ENCODE data around the gene CEP192. TPM values are rescaled to one million over a fixed set of nuclear protein-coding genes. Genes with fewer than 3 reads are reported as not detected.

Gene CEP192
- total RNA-seq, 2 donors from 2014 or later = 41.7 to 51.5 TPM

DNA sequence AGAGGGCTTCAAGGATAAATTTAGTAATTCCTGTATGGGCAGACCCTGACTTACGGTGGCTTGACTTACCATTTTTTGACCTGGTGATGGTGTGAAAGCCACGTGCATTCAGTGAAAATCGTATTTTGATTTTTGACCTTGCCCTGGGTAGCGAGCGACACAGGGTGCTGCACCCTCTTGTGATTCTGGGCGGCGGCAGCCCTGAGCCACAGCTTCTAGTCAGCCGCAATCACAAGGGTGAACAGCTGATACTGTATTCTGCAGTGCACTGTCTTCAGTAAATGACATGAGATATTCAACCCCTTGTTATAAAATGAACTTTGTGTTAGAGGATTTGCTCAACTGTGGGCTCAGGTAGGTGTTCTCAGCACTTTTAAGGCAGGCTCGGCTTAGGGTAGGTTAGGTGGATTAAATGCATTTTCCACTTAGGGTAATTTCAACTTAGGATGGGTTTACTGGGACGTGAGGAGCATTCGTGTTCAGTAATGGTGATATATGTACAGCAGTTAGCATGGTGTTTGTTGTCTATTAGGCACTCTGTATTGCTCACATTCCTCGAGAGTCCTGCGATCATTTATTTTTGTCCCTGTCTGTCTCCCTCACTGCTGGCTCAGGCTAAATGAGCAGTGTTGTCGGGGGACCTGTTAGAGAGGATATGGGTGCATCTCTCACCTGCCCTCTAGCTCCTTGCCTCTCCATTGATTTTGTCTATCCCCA is 109.9 kb downstream of the CEP192 start:
- no peak for DNase-seq (ENCODE audit: low spot score in 2 of 2)
- H3K9me3 Mint-ChIP-seq = no peaks in the 10 kb centered on the region
- peaks cover 35 to 60% of the 10 kb centered on the region in 2 donors for H3K36me3 Mint-ChIP-seq
- ATAC-seq = peak in 1 of 2 donors; percentile 24
- H3K27ac Mint-ChIP-seq = peak overlapping the region; percentile 19 to 83

DNA sequence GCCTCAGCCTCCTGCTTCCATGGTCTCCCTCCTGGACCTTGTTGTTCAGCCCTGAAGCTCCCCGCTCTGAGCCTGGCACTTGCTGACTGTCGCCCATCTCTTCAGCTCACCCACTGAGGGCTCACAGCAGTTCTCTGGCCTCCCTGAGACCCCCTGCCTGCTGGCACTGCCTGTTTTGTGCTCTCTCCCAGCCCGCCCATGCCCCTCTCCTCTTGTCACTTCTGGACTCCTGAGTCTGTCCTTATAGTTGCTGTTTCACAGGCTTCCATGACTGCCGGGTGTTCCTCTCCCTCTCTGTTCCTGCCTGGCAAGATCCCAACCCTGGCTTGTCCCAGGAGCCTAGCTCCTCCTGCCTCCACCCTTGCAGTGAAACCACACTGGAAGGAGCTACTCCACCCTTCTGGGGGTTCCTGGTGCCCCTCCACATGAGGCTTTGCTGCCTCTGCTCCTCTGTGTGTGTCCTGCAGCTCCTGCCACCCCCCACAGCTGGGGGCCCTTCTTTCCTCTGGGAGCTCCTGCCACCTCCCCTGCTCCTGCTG is 110.6 kb downstream of the CEP192 start:
- ATAC-seq (peak in 1 of 2 donors; percentile 22), DNase-seq (ENCODE audit: low spot score in 2 of 2) (no peak)
- no peaks in the 10 kb centered on the region for H3K9me3 Mint-ChIP-seq
- peak overlapping the region; percentile 19 to 83 for H3K27ac Mint-ChIP-seq
- peaks cover 37 to 60% of the 10 kb centered on the region in 2 donors for H3K36me3 Mint-ChIP-seq

DNA sequence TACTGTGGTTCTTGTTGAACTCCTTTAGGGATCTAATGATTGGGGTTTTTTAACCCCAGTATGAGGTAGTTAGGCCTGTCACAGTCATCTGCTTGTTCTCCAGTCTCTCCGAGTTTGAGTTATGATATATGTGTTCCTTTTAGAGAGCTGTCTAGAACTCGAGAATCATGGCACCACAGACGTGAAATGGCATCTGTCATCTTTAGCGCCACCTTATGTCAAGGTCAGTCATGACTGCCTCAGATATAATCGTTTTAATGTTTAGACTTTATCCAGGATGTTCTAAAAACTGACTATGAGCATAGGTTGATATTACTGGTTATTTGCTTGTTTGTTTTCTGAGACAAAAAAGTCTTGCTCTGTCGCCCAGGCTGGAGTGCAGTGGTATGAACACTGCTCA is 112.2 kb downstream of the CEP192 start:
- no peak for ATAC-seq
- H3K27ac Mint-ChIP-seq = peak overlapping the region in 1 of 2 donors; percentile 19
- peaks cover 44 to 68% of the 10 kb centered on the region in 2 donors for H3K36me3 Mint-ChIP-seq
- H3K9me3 Mint-ChIP-seq = no peaks in the 10 kb centered on the region
- no peak for DNase-seq (ENCODE audit: low spot score in 2 of 2)

DNA sequence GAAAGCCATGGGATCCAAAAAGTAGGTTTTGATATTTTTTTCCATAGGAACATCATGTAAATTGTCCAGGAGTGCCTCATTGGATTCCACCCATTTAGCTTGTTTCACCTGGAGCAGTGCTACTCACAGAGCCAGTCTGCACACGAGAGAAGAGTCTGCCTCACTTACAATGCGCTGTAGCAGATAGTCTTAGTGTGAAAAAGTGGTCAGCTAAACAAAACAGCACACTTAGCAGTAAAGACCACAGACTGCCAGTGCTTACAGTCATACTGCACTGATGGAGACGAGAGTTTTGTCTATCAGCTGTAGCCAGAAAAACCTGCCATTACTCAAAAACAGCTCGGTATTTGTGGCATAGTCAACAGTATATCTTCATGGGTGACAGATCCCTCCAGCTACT is 113.9 kb downstream of the CEP192 start:
- ATAC-seq (no peak), DNase-seq (ENCODE audit: low spot score in 2 of 2) (no peak)
- Mint-ChIP-seq H3K27ac (no peak overlapping the region), H3K9me3 (no peaks in the 10 kb centered on the region), H3K36me3 (peaks cover 42 to 77% of the 10 kb centered on the region in 2 donors)

DNA sequence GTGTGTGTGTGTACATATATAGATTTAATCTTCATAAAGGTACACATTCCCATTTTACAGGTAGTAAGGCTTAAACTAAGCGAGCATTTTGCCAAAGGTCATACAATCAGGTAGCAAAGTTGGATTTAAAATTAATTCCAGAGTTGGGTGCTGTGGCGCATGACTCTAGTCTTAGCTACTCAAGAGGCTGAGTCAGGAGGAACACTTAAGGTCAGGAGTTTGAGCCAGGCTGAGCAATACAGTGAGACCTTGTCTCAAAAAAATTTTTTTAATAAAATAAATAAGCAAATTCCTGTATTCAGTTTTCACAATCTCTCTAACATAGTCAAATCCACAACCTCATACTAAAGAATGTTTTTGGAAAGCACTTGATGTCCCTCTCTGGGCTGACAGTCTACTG is 115.9 kb downstream of the CEP192 start:
- no peaks in the 10 kb centered on the region for H3K9me3 Mint-ChIP-seq
- DNase-seq (ENCODE audit: low spot score in 2 of 2) = no peak
- no peak overlapping the region for H3K27ac Mint-ChIP-seq
- H3K36me3 Mint-ChIP-seq = peaks cover 38 to 62% of the 10 kb centered on the region in 2 donors
- no peak for ATAC-seq

DNA sequence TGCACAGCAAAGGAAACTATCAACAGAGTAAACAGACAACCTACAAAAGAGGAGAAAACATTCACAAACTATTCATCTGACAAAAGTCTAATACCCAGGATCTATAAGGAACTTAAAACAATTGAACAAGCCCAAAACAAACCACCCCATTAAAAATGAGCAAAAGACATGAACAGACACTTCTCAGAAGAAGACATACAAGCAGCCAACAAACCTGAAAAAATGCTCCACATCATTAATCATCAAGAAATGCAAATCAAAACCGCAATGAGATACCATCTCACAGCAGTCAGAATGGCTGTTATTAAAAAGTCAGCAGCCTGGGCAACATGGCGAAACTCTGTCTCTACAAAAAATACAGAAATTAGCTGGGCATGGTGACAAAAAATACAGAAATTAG is 117.2 kb downstream of the CEP192 start:
- no peaks in the 10 kb centered on the region for H3K9me3 Mint-ChIP-seq
- H3K36me3 Mint-ChIP-seq = peaks cover 26 to 50% of the 10 kb centered on the region in 2 donors
- DNase-seq (ENCODE audit: low spot score in 2 of 2) = no peak
- H3K27ac Mint-ChIP-seq = peak overlapping the region in 1 of 2 donors; percentile 42
- no peak for ATAC-seq

DNA sequence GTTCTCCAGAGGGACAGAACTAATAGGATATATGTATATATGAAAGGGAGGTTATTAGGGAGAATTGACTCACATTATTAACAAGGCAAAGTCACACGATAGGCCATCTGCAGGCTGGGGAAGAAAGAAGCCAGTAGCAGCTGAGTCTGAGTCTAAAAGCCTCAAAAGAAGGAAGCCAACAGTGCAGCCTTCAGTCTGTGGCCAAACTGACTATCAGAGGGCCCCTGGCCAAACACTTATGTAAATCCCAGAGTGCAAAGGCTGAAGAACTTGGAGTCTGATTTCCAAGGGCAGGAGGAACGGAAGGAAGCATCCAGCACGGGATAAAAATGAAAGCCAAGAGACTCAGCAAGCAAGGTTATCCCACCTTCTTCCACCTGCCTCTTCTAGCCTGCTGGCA is 119.4 kb downstream of the CEP192 start:
- peak overlapping the region in 1 of 2 donors; percentile 25 for H3K27ac Mint-ChIP-seq

DNA sequence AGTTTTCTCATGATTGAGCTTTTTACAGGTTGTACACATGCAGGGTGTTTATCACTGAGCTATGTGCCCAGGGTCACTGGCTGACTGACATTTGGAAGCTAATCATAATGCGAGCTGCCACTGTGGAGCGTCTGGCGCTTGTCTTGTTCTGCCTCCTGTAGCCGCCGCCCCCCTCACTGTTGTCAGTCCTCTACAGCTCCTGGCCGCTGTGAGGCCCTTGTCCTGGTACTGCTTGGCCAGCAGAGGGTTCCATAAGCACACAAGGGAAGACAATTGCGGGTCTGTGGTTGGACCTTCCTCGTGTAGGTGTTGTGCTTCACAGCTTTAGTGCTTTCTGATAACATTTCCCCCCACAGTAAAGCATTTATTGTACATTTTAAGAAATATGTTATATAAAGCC is 121.8 kb downstream of the CEP192 start:
- peak in 1 of 2 donors; percentile 28 for ATAC-seq
- no peak overlapping the region for H3K27ac Mint-ChIP-seq
- H3K36me3 Mint-ChIP-seq = peaks cover 18% of the 10 kb centered on the region in 2 donors
- no peaks in the 10 kb centered on the region for H3K9me3 Mint-ChIP-seq
- DNase-seq (ENCODE audit: low spot score in 2 of 2) = no peak

More for the DNA sequence above, 119.4 kb downstream of the CEP192 start:
- H3K9me3 Mint-ChIP-seq = no peaks in the 10 kb centered on the region
- ATAC-seq (peak in 1 of 2 donors; percentile 5), DNase-seq (ENCODE audit: low spot score in 2 of 2) (no peak)
- peaks cover 24 to 37% of the 10 kb centered on the region in 2 donors for H3K36me3 Mint-ChIP-seq

DNA sequence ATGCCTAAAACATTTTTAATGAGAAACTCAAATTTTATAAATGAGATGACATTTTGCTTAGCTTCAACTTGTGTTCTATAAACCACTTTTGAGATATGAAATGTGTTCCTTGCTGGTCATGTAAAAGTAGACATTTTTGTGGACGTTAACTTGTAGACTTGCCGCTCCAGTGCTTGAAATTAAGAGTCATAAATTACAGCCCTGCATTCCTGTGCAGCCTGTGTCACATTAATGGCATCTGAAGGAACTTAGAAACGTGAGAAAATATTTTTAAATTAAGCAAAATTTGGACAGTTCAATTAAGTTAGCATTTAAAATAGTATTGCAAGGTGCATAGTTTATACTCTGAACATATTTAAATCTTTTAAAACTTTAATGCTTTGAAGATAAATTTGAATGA is 129.1 kb downstream of the CEP192 start:
- no peak for ATAC-seq
- H3K27ac Mint-ChIP-seq = no peak overlapping the region
- no peaks in the 10 kb centered on the region for H3K9me3 Mint-ChIP-seq
- DNase-seq (ENCODE audit: low spot score in 2 of 2) = no peak
- peaks cover 14 to 17% of the 10 kb centered on the region in 2 donors for H3K36me3 Mint-ChIP-seq

DNA sequence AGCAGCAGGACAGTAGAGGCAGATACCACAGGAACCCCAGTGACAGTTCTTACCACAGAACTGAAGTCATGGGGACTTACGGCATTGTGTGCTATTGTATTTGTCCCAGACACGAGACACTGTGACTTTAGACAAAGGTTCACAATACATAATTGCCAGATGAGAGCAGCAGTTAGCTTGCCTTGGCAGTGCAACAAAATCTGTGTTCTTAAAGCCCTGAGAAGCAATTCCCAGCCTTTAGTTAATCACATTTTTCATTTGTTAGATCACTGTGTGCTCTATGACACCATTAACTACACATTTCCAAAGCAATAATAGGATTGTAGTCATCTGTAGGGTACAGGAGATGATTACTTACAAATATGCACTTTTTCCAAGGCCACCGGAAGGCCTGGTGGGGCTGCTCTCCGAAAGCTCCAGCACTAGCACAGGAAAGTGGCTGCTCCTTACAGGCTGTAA is 129.8 kb downstream of the CEP192 start:
- DNase-seq (ENCODE audit: low spot score in 2 of 2) (no peak), ATAC-seq (no peak)
- Mint-ChIP-seq H3K36me3 (peaks cover 10 to 14% of the 10 kb centered on the region in 2 donors), H3K9me3 (no peaks in the 10 kb centered on the region), H3K27ac (no peak overlapping the region)

DNA sequence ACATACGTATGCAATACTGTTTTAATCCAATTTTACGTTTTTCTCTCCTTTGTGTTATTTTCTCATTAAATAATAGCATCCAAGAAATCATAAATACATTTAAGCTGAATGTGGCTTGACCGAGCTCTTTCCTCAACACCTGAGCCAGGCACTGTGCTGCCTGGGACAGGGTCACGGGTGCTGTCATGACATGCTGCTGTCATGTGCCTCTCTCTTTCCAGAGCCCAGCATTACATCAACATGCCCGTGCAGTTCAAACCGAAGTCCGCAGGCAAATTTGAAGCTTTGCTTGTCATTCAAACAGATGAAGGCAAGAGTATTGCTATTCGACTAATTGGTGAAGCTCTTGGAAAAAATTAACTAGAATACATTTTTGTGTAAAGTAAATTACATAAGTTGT is 133.2 kb downstream of the CEP192 start:
- ATAC-seq = no peak
- Mint-ChIP-seq H3K27ac (no peak overlapping the region), H3K36me3 (no peaks in the 10 kb centered on the region), H3K9me3 (no peaks in the 10 kb centered on the region)
- no peak for DNase-seq (ENCODE audit: low spot score in 2 of 2)

DNA sequence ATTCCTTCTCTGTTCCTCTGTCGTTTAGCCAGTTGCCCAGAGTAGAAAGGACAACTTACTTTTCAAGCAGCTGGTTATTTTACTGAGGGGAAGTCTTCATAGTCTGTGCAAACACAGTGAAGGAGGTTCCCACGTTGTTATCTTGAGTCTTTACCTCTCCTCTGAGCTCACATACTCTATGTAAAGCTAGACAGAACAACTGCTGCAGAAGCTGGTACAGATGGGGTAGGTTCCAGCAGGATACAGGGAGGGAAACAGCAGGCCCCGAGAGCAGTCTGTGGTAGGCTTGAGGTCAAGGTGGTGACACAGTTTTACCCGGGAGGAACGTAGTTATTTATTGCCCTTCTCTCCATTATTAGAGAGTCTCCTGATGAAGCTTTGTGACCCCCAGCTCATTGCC is 134.0 kb downstream of the CEP192 start:
- no peak for ATAC-seq
- Mint-ChIP-seq H3K36me3 (peaks cover 0 to 4% of the 10 kb centered on the region in 2 donors), H3K9me3 (no peaks in the 10 kb centered on the region), H3K27ac (peak overlapping the region; percentile 65 to 87)
- no peak for DNase-seq (ENCODE audit: low spot score in 2 of 2)

DNA sequence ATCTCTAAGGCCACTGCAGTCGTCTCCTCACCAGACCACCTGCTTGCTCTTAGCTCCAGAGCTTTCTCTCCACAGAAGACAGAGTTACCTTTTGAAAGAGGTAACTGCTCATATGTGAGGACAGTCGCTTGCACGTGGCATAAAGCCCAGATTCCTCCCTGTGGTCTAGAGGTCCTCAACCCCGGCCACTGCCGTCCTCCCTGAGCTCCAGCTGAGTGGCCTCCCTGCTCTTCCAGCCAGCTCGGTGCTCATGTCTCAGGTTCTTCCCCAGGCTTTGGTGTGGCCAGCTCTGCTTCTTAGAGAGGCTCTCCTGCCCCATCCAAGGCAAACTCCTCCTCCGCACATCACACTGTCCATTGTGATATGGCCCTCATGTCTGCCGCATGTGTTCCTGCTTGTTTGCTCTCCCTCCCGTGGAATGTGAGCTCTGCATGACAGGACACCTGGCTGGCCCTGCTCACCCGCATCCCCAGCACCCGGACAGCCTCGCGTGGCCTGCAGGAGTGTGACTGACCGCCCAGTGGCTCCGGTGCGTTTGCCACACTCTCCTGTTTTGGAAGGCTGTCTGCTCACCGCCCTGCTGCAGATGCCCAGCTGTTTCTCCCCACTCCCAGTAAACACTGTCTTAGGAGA is 135.9 kb downstream of the CEP192 start:
- DNase-seq (ENCODE audit: low spot score in 2 of 2) (no peak), ATAC-seq (no peak)
- peaks cover 0 to 6% of the 10 kb centered on the region in 2 donors for H3K36me3 Mint-ChIP-seq
- peak overlapping the region; percentile 2 to 45 for H3K27ac Mint-ChIP-seq
- H3K9me3 Mint-ChIP-seq = no peaks in the 10 kb centered on the region

DNA sequence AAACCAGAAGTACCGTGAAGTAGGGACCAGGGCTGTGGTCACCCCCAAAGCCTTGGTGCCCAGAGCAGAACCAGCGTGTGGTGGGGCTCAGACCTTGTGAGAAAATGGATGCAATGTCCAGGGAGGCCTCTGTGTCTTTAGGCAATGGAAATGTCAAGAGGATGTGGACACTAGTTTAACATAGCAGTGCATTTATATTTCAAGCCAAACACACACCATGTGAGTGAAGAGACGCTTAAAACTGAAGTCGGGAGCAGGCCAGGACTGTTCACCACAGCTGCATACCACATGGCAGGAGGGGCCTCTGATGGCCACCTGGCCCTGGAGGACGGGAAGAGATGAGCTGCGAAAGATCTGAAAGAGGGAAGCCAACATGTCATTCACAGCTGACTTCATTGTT is 140.1 kb downstream of the CEP192 start:
- Mint-ChIP-seq H3K27ac (no peak overlapping the region), H3K36me3 (peaks cover 0 to 19% of the 10 kb centered on the region in 2 donors), H3K9me3 (no peaks in the 10 kb centered on the region)
- DNase-seq (ENCODE audit: low spot score in 2 of 2) (no peak), ATAC-seq (no peak)

DNA sequence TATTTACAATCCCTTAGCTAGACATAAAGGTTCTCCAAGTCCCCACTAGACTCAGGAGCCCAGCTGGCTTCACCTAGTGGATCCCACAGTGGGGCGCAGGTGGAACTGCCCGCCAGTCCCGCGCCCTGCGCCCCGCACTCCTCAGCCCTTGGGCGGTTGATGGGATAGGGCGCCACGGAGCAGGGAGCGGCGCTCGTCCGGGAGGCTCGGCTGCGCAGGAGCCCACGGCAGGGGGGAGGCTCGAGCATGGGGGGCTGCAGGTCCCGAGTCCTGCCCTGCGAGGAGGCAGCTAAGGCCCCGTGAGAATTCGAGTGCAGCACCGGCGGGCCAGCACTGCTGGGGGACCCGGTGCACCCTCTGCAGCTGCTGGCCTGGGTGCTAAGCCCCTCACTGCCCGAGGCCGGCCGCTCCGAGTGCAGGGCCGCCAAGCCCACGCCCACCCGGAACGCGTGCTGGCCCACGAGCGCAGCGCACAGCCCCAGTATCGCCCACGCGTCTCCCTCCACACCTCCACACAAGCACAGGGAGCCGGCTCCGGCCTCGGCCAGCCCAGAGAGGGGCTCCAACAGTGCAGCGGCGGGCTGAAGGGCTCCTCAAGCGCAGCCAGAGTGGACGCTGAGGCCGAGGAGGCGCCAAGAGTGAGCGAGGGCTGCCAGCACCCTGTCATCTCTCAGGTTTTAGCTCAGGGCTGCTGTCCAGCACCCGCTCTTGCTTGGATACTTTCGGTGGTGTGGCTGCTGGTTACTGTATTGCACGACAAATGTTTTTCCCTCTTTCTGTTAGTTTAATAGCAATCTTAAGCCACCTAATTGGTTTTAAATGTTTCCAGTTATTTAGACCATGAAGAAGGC is 143.6 kb downstream of the CEP192 start:
- H3K36me3 Mint-ChIP-seq = peaks cover 10 to 34% of the 10 kb centered on the region in 2 donors
- no peak for ATAC-seq
- DNase-seq (ENCODE audit: low spot score in 2 of 2) = no peak
- H3K9me3 Mint-ChIP-seq = no peaks in the 10 kb centered on the region
- no peak overlapping the region for H3K27ac Mint-ChIP-seq

DNA sequence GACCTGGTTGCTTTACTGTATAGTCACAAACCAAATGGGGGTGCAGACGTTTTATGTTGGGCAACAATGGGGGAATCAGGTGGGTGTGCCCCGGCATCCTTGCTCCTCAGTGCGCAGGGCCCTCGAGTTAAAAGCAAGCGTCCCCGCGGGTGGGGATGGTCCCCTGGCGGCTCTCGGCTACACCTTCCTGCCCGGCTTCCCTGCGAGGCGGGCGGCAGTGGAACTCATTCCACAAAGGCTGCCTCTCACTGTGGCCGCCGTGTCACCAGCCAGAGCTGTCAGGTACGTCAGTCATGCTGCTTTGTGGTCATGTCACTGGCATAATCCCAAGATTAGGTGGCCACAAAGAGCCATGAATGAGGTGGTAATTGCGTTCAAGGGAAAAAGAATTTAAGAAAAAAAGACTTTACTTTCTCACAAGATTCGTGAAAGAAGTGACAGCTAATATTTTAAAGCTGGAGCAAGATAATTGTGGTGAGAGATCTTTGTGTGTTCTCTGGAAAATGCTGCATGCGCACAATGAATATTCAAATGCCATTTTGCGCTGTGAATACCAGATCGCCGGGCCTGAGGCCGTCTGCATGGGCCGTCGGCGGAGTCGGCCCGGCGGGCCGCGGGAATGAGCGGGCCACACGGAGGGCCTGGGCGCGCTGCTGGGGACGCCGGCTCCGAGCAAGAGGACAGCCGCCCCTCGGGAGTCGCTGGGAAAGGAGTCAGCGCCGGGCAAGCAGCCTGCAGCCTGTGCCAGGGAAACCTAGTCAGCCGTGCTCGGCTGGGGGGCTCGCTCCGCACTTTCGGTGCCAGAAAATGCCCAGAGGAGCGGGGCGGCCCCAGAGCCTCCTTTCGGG is 145.1 kb downstream of the CEP192 start:
- no peaks in the 10 kb centered on the region for H3K9me3 Mint-ChIP-seq
- H3K36me3 Mint-ChIP-seq = peaks cover 10 to 28% of the 10 kb centered on the region in 2 donors
- DNase-seq (ENCODE audit: low spot score in 2 of 2) (peak; percentile 50 to 79), ATAC-seq (peak; percentile 56 to 62)
- peak overlapping the region in 1 of 2 donors; percentile 87 for H3K27ac Mint-ChIP-seq
